HL-60 (cell line): ENCODE data around the gene MAP6.

Source experiments
- DNase-seq, 2 experiments: peaks; one replicate each; pipeline ENCODE4 v3.0.0-alpha.2; 2010 to 2020; ENCODE audit warnings: low read depth in 1 of 2, low spot score in 1 of 2
- H3K27ac ChIP-seq: fragments of 250-450 bp; sonication (Bioruptor Pico); replicated peaks from 2 replicates; pipeline ENCODE4 v1.5.1; 2020; ENCODE audit warnings: mild to moderate bottlenecking, moderate library complexity
- H3K27me3 ChIP-seq: fragments of 250-450 bp; sonication (Bioruptor Pico); 2 replicates; pipeline ENCODE4 v1.5.1; 2021; ENCODE audit warnings: mild to moderate bottlenecking, moderate library complexity; ENCODE audit not compliant: insufficient read depth, poor library complexity, severe bottlenecking
- H3K4me3 ChIP-seq: replicated peaks from 2 replicates; pipeline ENCODE4 v1.5.1; 2011; ENCODE audit warnings: mild to moderate bottlenecking, control low read depth, low read length; ENCODE audit not compliant: insufficient read depth
- CTCF ChIP-seq: IDR thresholded peaks from one replicate; pipeline ENCODE4 v1.5.1; 2011; ENCODE audit warnings: low read length, control low read depth, inconsistent platforms; ENCODE audit not compliant: insufficient read depth
- GABPA ChIP-seq: IDR thresholded peaks from 2 replicates; pipeline ENCODE4 v1.6.1; 2012; ENCODE audit warnings: low read depth
- POLR2AphosphoS5 ChIP-seq: IDR thresholded peaks from 2 replicates; pipeline ENCODE4 v1.6.1; 2012; ENCODE audit warnings: low read depth
- SPI1 ChIP-seq: IDR thresholded peaks from 2 replicates; pipeline ENCODE4 v1.6.1; 2012; ENCODE audit warnings: low read depth, mild to moderate bottlenecking, borderline replicate concordance
- TF ChIP-seq, protein P1 (sequence below): IDR thresholded peaks from 2 replicates; pipeline ENCODE4 v1.6.1; 2012; ENCODE audit warnings: low read depth; ENCODE audit not compliant: insufficient replicate concordance

MAP6 gene

DNA sequence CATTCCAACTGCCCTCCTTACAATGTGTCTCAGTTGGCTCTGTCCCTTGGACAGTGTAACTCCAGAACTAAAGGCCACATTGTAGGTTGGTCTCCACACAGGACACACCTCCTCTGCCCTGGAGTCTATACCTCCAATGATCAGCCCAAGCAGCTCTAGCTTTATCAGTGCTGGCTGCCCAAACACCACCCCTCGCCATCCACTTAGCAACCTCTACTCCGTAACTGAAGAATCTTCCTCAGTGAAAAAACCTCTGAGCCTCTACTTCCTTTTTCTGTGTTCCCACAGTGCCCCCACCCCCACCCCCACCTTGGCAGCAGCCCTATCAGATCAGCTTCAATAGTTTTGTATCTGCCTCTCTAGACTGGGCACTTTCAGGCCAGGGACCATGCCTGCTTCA lies 73.4 kb downstream of the MAP6 start:
- Histone ChIP-seq H3K27ac (no peak overlapping the region), H3K27me3 (peaks cover 9% of the 10 kb centered on the region), H3K4me3 (no peak overlapping the region)
- no peak for DNase-seq
- TF ChIP-seq GABPA = no peak
- TF ChIP-seq, protein P1, sequence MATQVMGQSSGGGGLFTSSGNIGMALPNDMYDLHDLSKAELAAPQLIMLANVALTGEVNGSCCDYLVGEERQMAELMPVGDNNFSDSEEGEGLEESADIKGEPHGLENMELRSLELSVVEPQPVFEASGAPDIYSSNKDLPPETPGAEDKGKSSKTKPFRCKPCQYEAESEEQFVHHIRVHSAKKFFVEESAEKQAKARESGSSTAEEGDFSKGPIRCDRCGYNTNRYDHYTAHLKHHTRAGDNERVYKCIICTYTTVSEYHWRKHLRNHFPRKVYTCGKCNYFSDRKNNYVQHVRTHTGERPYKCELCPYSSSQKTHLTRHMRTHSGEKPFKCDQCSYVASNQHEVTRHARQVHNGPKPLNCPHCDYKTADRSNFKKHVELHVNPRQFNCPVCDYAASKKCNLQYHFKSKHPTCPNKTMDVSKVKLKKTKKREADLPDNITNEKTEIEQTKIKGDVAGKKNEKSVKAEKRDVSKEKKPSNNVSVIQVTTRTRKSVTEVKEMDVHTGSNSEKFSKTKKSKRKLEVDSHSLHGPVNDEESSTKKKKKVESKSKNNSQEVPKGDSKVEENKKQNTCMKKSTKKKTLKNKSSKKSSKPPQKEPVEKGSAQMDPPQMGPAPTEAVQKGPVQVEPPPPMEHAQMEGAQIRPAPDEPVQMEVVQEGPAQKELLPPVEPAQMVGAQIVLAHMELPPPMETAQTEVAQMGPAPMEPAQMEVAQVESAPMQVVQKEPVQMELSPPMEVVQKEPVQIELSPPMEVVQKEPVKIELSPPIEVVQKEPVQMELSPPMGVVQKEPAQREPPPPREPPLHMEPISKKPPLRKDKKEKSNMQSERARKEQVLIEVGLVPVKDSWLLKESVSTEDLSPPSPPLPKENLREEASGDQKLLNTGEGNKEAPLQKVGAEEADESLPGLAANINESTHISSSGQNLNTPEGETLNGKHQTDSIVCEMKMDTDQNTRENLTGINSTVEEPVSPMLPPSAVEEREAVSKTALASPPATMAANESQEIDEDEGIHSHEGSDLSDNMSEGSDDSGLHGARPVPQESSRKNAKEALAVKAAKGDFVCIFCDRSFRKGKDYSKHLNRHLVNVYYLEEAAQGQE = no peak
- no peak for TF ChIP-seq CTCF
- TF ChIP-seq POLR2AphosphoS5 = no peak
- no peak for TF ChIP-seq SPI1

DNA sequence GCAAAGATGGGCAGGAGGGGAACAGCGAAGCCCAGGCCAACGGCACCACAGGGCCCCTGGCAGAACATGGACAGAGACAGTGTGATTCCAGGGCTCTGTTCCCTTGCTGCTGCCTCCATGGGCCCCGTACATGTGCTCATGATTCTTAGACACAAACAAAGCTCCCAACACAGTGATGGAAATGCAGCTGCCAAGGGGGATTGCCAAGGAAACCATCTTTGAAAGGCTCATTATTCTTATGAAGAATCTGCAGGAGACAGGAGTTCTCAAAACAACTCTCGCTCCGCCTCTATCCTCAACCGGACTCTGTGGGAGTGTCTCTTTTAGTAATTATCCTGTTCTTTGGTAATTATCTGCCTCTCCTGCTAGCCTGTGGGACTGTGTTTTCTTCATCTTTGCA lies 74.6 kb downstream of the MAP6 start:
- Histone ChIP-seq H3K27me3 (peaks cover 9% of the 10 kb centered on the region), H3K27ac (no peak overlapping the region), H3K4me3 (no peak overlapping the region)
- TF ChIP-seq POLR2AphosphoS5 = no peak
- TF ChIP-seq, protein P1 = no peak
- no peak for TF ChIP-seq CTCF
- TF ChIP-seq SPI1 = no peak
- no peak for DNase-seq

DNA sequence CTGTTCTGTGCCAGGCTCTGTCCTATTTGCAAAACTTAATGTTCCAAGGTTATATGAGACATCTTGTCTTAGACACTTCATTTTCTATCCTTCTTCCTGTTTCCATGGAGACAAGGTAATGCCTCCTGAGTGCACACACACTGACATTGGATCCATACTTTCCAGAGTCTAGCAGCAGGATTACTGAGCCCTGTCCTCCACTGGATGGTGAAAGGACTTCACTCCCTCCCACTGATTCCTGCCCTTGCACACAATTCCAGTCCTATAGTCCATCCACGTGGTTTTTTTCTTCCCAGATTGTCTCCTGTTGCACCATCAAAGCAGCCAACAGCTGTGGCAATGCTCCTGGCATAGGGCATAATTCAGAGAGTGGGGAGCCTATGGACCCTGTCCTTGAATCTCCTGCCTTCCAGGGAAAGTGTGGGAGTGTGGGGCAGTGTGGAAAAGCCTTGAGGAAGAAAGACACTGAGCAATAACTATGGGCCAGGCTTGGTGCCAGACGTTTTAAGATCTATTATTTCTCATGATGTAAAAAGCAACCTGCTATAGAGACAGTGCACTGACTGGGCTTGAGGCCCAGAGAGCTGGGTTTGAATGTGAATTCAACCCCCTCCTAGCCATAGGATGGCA lies 75.4 kb downstream of the MAP6 start:
- DNase-seq = no peak
- no peak overlapping the region for H3K4me3 ChIP-seq
- H3K27ac ChIP-seq = no peak overlapping the region
- no peak for TF ChIP-seq CTCF
- TF ChIP-seq POLR2AphosphoS5 = no peak
- TF ChIP-seq, protein P1 = no peak
- TF ChIP-seq GABPA = no peak
- TF ChIP-seq SPI1 = no peak
- peaks cover 9% of the 10 kb centered on the region for H3K27me3 ChIP-seq
